ENCODE data around the gene UNKL.

UNKL gene

DNA sequence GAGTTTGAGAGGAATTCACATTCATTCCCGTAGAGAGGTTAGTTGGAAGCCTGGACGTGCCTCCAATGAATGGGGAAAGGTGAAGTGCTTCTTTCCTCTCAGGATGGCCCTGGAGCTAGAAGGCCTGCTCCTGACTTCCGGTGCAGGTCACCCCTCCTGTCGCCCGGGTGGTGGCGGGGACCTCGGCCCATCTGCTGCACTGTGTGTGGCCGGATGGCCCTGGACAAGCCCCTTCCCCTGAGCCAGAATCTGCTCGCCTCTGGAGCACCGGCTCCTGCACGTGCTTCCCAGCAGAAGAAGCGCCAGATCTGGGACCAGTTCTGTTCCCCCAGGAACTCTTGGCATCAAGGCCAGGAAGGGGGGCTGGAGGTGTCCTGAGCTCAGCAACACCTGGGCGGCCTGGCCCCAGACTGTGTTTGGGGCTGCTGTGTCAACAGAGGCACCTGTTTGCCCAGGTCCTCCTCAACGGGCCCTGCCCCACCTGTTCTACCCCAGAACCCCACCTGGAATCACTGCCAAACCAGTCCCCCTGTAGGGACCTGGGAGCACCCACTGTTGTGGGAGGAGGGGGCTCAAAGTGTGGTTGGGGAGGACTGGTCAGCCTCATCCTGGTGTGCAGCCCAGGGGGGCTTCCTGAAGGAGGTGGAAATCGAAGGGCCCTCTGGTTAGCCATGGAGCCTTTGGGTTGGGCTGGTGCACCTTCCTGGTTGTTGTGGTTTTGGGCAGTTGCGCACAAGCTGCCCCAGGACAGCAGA lies 11.3 kb upstream of the UNKL start:
- DNase-seq (ENCODE audit: low read depth), result no peak
- TF ChIP-seq, protein P1, sequence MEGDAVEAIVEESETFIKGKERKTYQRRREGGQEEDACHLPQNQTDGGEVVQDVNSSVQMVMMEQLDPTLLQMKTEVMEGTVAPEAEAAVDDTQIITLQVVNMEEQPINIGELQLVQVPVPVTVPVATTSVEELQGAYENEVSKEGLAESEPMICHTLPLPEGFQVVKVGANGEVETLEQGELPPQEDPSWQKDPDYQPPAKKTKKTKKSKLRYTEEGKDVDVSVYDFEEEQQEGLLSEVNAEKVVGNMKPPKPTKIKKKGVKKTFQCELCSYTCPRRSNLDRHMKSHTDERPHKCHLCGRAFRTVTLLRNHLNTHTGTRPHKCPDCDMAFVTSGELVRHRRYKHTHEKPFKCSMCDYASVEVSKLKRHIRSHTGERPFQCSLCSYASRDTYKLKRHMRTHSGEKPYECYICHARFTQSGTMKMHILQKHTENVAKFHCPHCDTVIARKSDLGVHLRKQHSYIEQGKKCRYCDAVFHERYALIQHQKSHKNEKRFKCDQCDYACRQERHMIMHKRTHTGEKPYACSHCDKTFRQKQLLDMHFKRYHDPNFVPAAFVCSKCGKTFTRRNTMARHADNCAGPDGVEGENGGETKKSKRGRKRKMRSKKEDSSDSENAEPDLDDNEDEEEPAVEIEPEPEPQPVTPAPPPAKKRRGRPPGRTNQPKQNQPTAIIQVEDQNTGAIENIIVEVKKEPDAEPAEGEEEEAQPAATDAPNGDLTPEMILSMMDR (conservative IDR thresholded peaks at IDR 0.05; ENCODE audit: low read depth, low read length), result no peak
- no peak overlapping the region for H3K4me3 ChIP-seq (ENCODE audit: low read length)

DNA sequence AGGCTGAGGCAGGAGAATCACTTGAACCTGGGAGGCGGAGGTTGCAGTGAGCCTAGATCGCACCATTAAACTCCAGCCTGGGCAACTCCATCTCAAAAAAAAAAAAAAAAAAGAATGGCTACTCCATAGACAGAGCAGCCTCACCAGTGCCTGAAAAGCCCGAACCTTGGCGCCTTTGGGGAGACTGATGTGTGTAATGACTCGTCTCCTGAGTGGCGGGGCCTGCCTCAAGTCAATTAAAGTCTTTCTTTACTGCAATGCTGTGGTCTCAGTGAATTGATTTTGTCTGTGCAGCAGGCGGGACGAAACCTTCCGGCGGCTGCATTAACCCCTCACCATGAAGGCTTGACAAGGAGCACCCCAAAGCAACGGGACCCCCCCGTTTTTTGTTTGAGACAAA lies 9.5 kb upstream of the UNKL start:
- TF ChIP-seq, protein P1 (conservative IDR thresholded peaks at IDR 0.05; ENCODE audit: low read depth, low read length), result no peak
- DNase-seq (ENCODE audit: low read depth), result no peak
- H3K4me3 ChIP-seq (ENCODE audit: low read length), result no peak overlapping the region

DNA sequence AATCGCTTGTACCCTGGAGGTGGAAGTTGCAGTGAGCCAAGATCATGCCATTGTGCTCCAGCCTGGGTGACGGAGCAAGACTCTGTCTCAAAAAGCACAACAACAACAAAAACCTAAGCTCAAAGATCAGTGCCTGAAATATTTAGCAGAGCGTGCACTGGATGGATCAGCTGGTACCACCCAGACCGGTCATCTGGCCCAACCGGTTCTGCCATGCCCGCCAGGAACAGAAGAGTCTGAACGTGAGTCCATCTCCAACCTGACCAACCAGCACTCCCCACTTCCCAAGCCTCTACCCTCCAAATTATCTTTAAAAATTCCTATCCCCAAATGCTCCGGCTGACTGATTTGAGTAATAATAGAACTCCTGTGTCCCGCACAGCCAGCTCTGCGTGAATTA lies 7.6 kb upstream of the UNKL start:
- H3K4me3 ChIP-seq (ENCODE audit: low read length), result no peak overlapping the region
- no peak for DNase-seq (ENCODE audit: low read depth)
- TF ChIP-seq, protein P1 (conservative IDR thresholded peaks at IDR 0.05; ENCODE audit: low read depth, low read length), result no peak

DNA sequence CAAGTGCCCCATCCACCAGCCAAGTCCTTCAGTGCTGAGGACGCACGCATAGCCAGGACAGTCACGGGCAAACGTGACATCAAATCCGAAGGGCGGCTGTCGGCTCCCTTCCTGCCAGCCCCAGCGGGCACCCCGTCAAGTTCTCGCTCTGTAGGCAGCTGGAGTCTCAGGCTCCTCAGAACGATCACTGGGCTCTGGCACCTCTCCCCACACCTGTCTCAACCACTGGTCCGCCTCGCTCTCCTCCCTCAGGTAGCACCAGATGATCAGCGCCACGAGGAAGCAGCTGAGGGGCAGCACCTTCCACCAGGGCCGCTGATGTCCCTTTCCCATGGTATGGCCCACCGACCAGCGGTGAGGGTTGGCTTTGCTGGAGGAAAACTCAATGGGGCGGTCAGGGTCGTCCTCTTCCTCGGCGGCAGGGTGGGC lies 5.6 kb upstream of the UNKL start:
- no peak for DNase-seq (ENCODE audit: low read depth)
- TF ChIP-seq, protein P1 (conservative IDR thresholded peaks at IDR 0.05; ENCODE audit: low read depth, low read length), result no peak
- peak overlapping the region; percentile 99 for H3K4me3 ChIP-seq (ENCODE audit: low read length)

DNA sequence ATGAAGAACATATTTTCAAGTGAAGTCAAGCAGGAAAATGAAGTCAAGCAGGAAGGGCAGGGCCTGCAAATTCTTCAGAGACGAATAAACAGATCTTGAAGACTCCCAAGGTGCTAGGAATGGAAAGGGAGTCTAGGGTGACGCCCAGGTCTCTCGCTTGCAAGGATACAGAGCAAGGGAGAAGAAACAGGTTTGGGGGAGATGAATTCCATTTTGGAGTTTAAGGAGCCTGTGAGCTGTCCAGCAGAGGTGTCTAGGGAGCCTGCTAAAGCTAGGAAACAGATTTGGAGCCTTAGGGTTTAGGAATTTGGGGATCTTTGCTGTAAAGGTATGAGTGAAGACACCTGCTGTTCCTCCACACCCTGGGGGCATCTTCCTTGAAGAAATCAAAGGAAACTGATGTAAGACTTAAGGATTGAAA lies 2.0 kb upstream of the UNKL start:
- TF ChIP-seq, protein P1 (conservative IDR thresholded peaks at IDR 0.05; ENCODE audit: low read depth, low read length), result no peak
- no peak overlapping the region for H3K4me3 ChIP-seq (ENCODE audit: low read length)
- DNase-seq (ENCODE audit: low read depth), result no peak

DNA sequence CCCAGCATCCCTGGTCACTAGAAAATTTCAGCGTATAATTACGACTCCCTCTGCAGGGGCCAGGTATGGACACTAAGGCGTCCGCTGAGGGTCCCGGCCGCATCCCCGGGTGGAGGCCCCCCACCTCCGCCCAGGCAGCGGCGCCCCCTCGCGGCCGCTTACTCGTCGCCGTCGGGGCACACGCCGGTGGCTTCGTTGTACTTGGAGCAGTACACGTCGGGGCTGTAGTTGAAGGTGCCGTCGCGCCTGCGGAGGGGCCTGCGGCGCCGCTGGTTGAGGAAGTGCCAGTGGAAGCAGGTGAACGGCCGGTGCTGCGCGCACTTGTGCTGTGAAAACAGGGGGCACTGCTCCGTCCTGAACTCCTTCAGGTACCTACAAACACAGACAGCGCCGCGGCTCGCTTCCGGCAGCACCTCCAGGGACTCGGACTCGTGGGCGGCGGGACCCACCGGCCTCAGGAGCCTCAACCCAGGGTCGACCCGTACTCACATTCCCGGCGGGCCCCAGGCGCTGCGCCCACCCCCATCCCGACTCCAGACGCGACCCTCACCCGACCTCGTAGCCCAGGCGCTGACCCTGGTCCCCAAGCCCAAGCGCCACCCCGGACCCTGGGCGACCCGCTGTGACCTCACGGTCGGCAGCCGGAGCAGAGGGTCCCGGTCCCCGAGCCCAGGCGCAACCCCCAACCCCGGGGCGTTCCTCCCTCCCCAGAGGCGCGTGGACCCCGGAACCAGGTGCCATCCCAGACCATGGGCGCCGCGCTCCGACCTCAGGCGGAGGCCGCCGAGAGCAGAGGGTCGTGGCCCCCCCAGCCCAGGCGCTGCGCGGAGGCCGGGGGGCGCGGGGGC lies 596 bp downstream of the UNKL start:
- no peak for DNase-seq (ENCODE audit: low read depth)
- TF ChIP-seq, protein P1 (conservative IDR thresholded peaks at IDR 0.05; ENCODE audit: low read depth, low read length), result peak; percentile 62
- H3K4me3 ChIP-seq (ENCODE audit: low read length), result peak overlapping the region; percentile 67
